Stimulated activated CD8-positive, alpha-beta memory T cell treated with anti-CD3 and anti-CD28 coated beads, Interleukin-2, amount 100 ng/mL, for 1 hour (primary cell): ENCODE data around the gene ARFGAP1.

Experiments used
- DNase-seq, 2 donors: peaks; one replicate each; pipeline ENCODE4 v3.0.0-alpha.2; 2020; ENCODE audit warnings: low read depth in 2 of 2

ARFGAP1 gene

GRCh38 chr20:63277466-63278272 is 5.1 kb downstream of the ARFGAP1 start:
- no peak for DNase-seq

DNA sequence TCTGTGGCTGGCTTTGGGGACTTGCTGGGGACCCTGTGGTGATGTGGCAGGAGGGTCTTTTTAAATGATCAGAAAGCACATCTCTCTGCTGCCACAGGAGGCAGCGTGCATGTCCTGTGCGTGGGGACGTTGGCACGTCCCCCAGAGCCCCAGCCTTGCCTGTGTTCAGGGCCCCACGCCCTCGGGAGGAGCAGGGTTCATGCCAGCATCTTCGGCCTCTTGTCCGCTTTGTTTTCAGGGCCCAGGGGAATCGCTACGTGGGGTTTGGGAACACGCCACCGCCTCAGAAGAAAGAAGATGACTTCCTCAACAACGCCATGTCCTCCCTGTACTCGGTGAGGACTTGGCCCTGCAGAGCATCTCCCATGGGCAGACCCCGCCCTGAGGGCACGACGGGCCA is 6.0 kb downstream of the ARFGAP1 start:
- DNase-seq = no peak

DNA sequence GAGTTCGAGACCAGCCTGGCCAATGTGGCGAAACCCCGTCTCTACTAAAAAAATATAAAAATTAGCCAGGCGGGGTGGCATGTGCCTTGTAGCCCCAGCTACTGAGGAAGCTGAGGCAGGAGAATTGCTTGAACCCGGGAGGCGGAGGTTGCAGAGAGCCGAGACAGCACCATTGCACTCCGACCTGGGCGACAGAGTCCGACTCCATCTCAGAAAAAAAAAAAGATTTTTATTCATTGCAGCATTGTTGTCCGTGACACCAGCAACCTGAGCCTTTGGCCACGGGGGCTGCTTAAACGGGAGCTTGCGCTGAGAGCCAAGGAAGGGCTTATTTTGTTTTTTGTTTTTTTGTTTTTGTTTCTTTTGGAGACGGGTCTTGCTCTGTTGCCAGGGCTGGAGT is 7.3 kb downstream of the ARFGAP1 start:
- no peak for DNase-seq

DNA sequence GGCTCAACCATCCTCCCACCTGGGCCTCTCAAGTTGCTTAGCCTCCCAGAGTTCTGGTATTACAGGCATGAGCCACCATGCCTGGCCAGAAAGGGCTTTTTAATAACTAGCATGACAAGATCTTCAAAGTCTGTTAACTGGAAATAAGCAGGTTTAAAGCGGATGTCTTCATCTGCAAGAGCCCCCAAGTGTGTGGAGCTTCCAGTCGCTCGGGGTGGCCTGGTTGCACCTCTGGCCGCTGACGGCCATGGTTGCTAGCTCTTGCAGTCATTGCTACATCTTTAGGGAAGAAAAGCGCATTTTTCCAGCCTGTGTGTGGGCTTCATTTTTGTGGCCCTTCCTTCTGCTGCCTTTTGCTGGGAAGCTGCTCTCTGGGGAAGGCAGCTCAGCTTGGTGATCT is 7.8 kb downstream of the ARFGAP1 start:
- no peak for DNase-seq

GRCh38 chr20:63280929-63281545 is 8.4 kb downstream of the ARFGAP1 start:
- DNase-seq = no peak

DNA sequence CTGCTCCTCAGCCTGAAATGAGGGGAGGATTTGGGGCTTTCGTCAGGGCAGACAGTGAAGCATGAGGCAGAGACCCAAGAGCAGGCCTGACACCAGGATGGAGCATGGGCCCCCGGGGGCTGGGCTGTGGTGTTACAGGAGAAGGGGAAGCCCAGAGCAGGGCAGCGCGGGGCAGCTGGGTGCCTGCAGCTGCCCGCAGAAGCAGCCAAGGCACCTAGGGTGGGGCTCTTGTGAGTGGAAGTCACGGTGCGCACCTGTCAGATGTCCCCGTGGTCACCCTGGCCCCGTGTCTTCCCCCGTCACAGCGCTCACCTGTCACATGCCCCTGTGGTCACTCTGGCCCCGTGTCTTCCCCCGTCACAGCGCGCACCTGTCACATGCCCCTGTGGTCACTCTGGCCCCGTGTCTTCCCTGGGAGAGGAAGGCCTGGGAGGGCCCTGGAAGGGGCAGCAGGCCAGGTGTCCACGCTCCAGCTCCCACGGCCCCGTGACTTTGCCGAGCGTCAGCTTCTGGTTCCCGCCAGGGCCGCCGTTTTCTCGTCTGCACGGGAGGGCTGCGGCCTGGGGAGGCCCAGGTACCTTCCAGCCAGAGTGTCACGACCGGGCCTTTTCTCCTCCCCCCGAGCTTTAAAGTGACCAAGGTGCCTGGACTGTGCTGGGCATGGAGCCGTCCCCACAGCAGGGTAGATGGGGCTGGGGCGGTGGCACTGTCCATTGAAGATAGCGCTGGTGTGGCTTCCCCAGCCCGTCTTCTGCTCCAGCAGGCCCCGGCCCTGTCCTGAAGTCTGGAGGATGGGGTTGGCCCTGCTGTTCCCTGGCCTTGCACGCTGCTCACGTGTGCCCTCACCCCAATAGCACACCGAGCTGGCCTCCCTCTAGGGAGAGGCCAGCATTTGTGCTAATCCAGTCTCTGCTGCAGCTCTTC is 9.4 kb downstream of the ARFGAP1 start:
- DNase-seq = no peak

DNA sequence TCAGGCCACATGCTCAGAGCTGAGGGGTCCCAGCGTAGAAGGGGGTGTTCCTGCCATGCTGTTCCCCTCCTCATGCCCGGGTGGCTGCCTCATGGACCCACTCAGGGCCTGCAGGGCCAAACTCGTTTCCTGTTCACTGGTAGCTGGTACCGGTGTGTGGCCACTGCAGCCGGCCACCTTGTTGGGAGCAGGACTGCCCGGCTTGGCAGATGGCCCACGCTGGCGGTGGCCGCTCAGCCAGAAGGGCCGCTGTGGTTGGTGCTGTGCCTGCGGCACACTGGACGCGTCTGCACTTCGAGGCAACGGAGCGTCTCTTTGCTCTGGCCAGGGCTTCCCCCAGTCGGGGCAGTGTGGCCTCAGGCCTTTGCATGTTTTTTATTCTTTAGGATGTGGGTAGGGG is 10.3 kb downstream of the ARFGAP1 start:
- no peak for DNase-seq

GRCh38 chr20:63283397-63284082 is 10.9 kb downstream of the ARFGAP1 start:
- no peak for DNase-seq

- no peak for DNase-seq
These were observed 11.4 kb downstream of the ARFGAP1 start for GRCh38 chr20:63284083-63284440.

DNA sequence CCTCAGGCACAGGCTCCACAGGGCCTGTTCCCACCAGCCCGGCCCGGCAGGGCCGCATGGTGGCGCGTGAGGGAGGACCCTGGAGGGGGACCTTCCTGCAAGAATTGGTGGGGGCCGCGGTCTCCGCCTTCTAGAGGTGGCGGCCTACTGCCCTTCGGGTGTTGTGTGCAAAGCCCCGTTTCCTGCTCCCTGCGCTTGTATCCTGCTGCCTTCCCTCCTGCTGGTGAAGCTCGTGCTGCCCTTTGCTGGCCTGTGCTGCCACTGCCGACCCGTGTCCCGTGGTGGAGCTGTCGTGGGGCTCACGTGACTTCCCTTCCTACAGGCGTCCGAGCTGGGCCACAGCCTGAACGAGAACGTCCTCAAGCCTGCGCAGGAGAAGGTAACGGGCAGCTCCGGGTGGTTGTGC is 11.9 kb downstream of the ARFGAP1 start:
- no peak for DNase-seq

GRCh38 chr20:63284981-63285524 is 12.4 kb downstream of the ARFGAP1 start:
- no peak for DNase-seq

GRCh38 chr20:63285636-63286615 is 13.3 kb downstream of the ARFGAP1 start:
- no peak for DNase-seq

- no peak for DNase-seq
These were observed 14.4 kb downstream of the ARFGAP1 start for GRCh38 chr20:63286781-63287696.

DNA sequence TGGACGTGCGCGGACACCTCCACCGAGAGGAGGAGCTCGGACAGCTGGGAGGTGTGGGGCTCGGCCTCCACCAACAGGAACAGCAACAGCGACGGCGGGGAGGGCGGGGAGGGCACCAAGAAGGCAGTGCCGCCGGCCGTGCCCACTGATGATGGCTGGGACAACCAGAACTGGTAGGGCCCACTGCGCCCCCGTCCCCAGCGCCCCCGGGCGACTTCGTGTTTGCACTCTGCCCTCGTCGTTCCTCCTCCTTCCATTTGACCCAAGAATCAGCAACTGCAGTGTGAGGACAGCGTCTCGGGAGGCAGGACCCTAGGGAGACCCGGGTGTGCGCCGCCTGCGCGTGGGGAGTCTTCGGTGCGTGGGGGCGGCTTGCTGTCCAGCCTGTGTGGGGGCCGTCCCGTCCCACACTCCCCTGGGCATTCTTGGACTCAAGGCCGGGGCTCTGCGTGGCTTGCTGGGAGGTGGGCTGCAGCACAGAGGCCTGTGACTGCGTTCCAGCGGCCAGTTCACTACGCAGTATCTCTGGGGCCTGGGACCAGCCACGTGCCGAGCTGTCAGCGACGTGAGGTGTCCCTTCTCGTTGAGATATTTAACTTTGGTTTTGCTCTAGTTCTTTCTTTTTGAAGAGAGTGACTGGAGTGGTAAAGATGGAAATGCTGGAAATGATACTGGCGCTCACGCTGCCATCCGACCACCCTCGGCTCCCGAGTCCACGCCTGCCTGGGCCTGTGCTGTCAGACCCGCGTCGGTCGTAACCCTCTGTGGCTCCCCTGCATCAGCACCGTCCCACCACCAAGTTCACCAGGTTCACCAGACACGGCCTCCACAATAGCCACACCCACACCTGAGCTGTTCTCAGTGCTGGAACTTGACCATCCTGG is 15.3 kb downstream of the ARFGAP1 start:
- no peak for DNase-seq

GRCh38 chr20:63288581-63289251 is 16.1 kb downstream of the ARFGAP1 start:
- no peak for DNase-seq

GRCh38 chr20:63289311-63290135 is 16.9 kb downstream of the ARFGAP1 start:
- no peak for DNase-seq

GRCh38 chr20:63290136-63290676 is 17.6 kb downstream of the ARFGAP1 start:
- no peak for DNase-seq
